ENCODE measurements around the gene GREM2. TPM values are rescaled to one million over a fixed set of nuclear protein-coding genes. Genes with fewer than 3 reads are reported as not detected.

GREM2 gene
- total RNA-seq, 1 experiment from 2014 or later: 0.02 TPM

DNA sequence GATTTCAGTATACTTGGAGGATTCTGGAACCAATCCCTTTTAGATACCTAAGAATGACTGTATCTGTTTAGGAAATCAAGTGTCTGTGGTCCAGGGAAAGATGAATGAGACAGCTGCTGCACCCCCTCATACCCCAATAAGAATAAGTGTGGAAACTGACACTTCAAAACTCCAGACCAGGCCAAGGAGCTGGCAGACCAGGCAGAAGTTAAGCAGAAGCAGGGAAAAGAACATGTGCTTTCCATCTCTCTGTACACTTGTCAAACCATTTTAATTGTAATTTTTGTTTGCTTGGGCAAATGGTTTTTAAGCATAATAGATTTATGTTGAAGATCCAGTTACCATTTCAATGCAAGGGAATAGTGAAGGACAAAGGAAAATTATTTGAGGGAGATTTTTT is 100.2 kb downstream of the GREM2 start:
- Histone ChIP-seq H3K36me3 (no peaks in the 10 kb centered on the region), H3K27me3 (no peaks in the 10 kb centered on the region), H3K27ac (no peak overlapping the region), H3K4me3 (no peak overlapping the region), H3K4me1 (no peaks in the 10 kb centered on the region), H3K9me3 (replicated peaks) (no peaks in the 10 kb centered on the region)
- DNase-seq: no peak

DNA sequence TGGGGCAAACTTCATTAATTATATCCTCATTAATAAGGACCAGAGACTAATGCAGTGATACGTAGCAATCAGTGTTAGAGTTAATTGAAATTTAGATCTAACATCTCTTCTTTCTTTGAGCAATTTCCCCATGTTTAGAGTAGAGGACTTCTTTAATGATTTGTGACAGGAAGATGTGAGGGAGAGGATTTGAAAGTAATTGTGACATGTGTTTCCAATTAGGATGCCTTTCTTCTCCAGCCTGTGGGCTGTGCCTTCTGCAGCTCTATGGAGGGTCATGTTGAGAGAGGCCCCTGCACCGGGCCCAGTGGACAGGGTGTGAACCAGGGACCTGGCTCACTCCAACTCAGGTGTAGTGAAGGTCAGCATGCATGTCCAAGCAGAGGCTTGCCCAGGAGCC is 103.0 kb downstream of the GREM2 start:
- no peak for DNase-seq
- H3K4me3 ChIP-seq: no peak overlapping the region
- H3K27ac ChIP-seq: no peak overlapping the region
- no peaks in the 10 kb centered on the region for H3K4me1 ChIP-seq
- no peaks in the 10 kb centered on the region for H3K9me3 ChIP-seq (replicated peaks)
- no peaks in the 10 kb centered on the region for H3K27me3 ChIP-seq
- H3K36me3 ChIP-seq: no peaks in the 10 kb centered on the region

DNA sequence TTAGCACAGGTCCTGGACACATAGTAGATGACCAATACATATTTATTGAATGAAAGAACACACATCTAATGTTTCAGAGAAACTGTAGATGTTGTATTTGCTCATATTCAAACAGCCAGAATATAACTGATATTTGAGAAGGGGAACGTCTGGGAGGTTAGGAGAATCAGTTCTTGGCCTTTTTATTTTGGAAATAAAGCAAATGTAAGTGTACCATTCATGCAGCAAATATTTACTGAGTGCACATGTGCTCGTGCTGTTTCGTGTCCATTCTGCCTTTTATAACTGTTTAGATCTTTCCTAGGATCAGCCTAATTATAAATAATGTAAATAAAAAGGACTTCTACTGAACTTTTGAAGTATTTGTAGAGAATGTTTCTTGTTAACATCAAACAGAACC is 103.8 kb downstream of the GREM2 start:
- H3K9me3 ChIP-seq (replicated peaks): no peaks in the 10 kb centered on the region
- H3K27me3 ChIP-seq: no peaks in the 10 kb centered on the region
- H3K27ac ChIP-seq: no peak overlapping the region
- no peak for DNase-seq
- no peaks in the 10 kb centered on the region for H3K36me3 ChIP-seq
- no peak overlapping the region for H3K4me3 ChIP-seq
- no peaks in the 10 kb centered on the region for H3K4me1 ChIP-seq

DNA sequence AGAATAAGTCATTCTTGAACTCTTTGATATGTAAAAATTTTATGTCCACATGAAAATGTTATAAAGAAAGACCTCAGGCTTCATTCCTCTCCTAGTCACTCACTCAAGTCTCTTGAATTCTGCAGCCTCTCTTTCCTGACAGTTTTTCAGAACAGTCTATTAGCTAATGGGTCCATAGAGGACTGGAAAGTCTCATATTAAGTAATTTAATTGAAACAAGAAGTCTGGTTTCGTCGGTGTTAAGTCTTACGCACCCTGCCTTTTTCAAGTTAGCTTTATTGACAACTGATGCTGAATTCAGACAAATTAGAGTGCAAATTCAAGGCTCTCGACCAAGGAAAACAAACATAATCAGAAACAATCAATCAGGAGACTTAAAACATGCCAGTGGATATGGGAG is 105.8 kb downstream of the GREM2 start:
- H3K4me3 ChIP-seq: no peak overlapping the region
- no peaks in the 10 kb centered on the region for H3K27me3 ChIP-seq
- no peaks in the 10 kb centered on the region for H3K4me1 ChIP-seq
- no peak for DNase-seq
- H3K9me3 ChIP-seq (replicated peaks): no peaks in the 10 kb centered on the region
- H3K27ac ChIP-seq: no peak overlapping the region
- H3K36me3 ChIP-seq: no peaks in the 10 kb centered on the region

DNA sequence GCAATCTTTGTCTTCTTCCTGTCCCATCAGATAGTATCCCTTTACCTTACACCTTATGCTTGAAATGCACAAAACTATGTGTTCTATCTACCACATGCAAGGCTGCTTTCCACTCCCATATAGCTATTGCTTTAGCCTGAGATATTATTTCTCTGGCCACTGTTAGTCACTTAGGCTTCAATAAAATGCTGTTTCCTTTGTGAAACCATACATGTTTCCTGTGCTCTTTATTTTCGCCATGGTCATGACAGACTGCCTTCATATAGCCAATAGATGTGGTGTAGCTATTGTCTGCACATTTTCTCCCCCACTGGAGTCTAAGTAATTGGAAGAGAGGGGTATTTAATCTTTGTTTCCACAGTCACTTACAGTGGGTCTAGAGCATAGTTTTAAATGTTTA is 108.4 kb downstream of the GREM2 start:
- DNase-seq: no peak
- Histone ChIP-seq H3K4me1 (no peaks in the 10 kb centered on the region), H3K27ac (no peak overlapping the region)

DNA sequence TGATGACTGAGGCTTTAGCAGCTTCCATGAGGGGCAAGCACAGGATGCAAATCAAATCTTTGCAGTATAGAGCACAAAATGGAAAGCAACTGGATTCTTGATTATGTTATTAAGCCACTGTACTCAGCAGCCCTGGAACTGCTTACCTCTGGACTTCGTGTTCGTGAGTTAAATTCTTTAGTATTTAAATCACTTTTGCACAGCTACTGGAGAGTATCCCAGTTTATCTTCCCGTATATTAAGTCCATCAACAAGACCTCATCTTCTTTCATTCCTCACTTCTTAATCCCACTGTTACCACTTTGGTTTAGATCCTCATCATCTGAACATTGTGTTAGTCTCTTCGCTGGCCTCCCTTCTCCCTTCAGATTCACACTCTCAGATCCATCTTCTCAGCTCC is 108.9 kb downstream of the GREM2 start:
- Histone ChIP-seq H3K4me1 (no peaks in the 10 kb centered on the region), H3K27ac (no peak overlapping the region), H3K9me3 (replicated peaks) (no peaks in the 10 kb centered on the region), H3K27me3 (no peaks in the 10 kb centered on the region), H3K4me3 (no peak overlapping the region), H3K36me3 (no peaks in the 10 kb centered on the region)
- DNase-seq: no peak

More for the DNA sequence above, 108.4 kb downstream of the GREM2 start:
- H3K9me3 ChIP-seq (replicated peaks): no peaks in the 10 kb centered on the region
- no peak overlapping the region for H3K4me3 ChIP-seq
- H3K27me3 ChIP-seq: no peaks in the 10 kb centered on the region
- H3K36me3 ChIP-seq: no peaks in the 10 kb centered on the region

DNA sequence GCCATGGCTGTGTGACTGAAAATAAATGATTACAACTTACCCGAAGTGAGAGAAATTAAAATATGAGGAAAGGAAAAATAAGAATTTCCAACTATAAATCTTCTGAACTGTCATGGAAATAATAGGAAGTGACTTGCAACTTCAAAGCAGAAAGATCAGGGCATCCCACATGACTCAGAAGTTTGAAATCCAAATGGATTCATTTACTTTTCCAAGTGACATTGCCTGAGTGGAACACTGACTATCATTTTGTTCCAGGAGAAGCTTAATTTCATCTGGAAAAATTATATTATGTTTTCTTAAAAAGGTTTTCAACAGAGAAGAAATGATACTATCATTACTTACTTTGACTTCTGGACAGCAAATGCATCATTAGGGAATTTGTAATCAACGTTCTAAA is 110.8 kb downstream of the GREM2 start:
- DNase-seq: no peak
- Histone ChIP-seq H3K4me3 (no peak overlapping the region), H3K4me1 (no peaks in the 10 kb centered on the region), H3K27me3 (no peaks in the 10 kb centered on the region), H3K27ac (no peak overlapping the region), H3K9me3 (replicated peaks) (no peaks in the 10 kb centered on the region), H3K36me3 (no peaks in the 10 kb centered on the region)

DNA sequence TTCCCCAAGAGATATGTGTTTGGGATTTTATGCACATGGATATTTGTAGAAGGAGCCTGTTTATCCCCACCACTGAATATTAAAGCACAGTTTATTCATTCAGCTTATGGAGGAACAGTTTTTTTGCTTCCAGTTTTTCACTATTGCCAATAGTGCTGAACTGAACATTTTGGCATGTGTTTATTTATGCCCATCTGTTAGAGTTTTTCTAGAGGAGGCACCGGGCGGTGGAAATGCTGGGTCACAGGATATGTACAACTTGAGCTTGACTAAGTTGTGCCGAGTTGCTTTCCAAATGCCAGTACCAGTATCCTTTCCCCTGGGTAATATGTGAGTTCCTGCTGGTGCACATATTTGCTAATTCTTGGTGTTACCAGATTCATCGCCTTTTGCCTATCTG is 111.3 kb downstream of the GREM2 start:
- Histone ChIP-seq H3K27me3 (no peaks in the 10 kb centered on the region), H3K27ac (no peak overlapping the region), H3K36me3 (no peaks in the 10 kb centered on the region), H3K9me3 (replicated peaks) (no peaks in the 10 kb centered on the region), H3K4me1 (no peaks in the 10 kb centered on the region), H3K4me3 (no peak overlapping the region)
- DNase-seq: no peak

DNA sequence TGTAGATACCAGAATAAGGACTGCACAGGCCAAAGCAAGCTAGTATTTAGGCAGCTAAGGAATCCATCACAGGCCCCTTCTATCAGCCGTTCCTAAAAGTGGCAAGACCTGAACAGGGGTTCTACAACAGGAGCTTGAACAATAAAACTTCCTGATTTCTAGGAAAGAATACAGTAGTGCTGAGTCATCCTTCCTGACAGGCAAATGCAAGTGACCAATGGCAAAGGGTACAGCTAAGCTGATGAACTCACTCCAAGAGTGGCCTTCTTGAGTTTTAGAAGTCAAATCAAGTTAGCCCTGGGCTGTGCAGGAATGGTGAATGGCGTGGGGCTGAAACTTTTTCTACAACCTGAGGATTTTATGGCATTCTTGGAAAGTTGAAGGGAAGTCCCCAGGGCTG is 112.9 kb downstream of the GREM2 start:
- no peak for DNase-seq
- no peaks in the 10 kb centered on the region for H3K4me1 ChIP-seq
- no peaks in the 10 kb centered on the region for H3K27me3 ChIP-seq
- H3K9me3 ChIP-seq (replicated peaks): no peaks in the 10 kb centered on the region
- no peak overlapping the region for H3K27ac ChIP-seq
- H3K36me3 ChIP-seq: no peaks in the 10 kb centered on the region
- H3K4me3 ChIP-seq: no peak overlapping the region

DNA sequence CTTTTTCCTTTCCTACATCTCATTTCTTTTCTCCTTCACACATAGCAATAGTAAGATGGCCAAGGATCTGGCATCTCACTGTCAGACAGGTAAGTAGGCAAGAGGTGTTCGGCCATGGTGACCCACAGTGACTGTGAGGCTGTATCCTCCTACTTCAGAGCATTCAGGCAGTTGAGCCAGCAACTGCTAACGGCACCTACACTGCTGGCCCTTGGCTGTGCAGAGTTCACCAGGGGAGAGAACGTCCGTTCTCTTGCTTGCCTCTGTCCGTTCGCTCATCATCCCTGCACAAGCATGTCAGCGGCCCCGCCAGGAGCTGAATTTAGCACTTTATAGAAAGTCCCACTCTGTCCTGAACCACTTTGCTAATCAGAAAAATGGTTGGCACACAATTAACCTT is 113.6 kb downstream of the GREM2 start:
- Histone ChIP-seq H3K36me3 (no peaks in the 10 kb centered on the region), H3K27me3 (no peaks in the 10 kb centered on the region), H3K9me3 (replicated peaks) (no peaks in the 10 kb centered on the region), H3K4me3 (no peak overlapping the region), H3K27ac (no peak overlapping the region), H3K4me1 (no peaks in the 10 kb centered on the region)
- no peak for DNase-seq

DNA sequence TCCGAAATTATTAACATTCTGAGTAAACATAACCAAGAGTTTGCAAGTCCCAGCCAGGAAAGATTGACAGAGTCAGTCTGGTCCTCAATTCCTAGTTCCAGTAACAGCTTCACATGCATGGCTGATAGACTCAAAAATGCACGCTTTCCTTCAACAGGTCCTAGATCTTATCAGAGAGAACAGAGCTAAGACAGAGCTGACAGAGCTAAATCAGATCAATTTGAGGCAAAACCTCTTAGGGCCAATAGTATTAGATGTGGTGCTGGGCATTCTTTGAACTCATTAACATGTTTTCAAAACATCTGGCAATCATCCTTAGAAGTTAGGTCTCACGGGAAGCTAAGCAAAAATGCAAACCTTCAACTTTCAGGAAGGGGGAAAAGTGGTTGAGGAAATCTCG is 114.0 kb downstream of the GREM2 start:
- H3K9me3 ChIP-seq (replicated peaks): no peaks in the 10 kb centered on the region
- no peaks in the 10 kb centered on the region for H3K4me1 ChIP-seq

DNA sequence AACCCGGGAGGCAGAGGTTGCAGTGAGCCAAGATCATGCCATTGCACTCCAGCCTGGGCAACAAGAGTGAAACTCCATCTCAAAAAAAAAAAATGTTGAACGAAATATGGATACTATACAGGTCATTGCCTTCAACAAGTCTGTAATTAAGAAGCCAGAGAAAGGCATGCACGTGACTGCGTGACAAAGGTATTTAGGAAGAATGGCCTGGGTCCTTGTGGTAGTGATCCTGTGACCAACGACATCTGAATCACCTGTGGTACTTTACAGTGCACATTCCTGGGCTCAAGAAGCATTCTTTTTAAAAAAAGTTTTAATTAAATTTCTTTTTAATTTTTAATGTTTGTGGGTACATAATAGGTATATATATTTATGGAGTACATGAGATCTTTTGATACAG is 115.0 kb downstream of the GREM2 start:
- Histone ChIP-seq H3K9me3 (replicated peaks) (no peaks in the 10 kb centered on the region), H3K4me3 (no peak overlapping the region), H3K36me3 (no peaks in the 10 kb centered on the region), H3K27me3 (no peaks in the 10 kb centered on the region), H3K27ac (no peak overlapping the region), H3K4me1 (no peaks in the 10 kb centered on the region)
- DNase-seq: no peak

More for the DNA sequence above, 114.0 kb downstream of the GREM2 start:
- Histone ChIP-seq H3K27ac (no peak overlapping the region), H3K36me3 (no peaks in the 10 kb centered on the region), H3K27me3 (no peaks in the 10 kb centered on the region), H3K4me3 (no peak overlapping the region)
- no peak for DNase-seq

DNA sequence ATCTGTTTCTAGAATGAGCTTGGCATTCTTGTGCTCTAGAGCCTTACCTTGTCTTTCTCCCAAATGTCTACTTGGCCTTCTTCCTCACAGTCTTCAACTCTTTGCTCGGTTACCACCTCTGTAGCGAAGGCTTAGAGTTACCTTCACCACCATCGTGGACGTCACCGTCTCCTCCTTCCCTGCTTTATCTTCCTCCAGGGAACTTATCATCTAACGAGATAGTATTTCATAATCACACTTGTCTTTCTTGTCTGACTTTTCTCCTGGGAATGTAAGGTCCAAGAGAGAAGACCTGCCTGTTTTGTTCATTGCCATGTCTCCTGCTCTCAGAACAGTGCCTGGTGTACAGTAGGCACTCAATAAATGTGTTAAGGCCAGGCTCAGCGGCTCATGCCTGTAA is 115.6 kb downstream of the GREM2 start:
- no peaks in the 10 kb centered on the region for H3K4me1 ChIP-seq
- H3K36me3 ChIP-seq: no peaks in the 10 kb centered on the region
- no peak overlapping the region for H3K27ac ChIP-seq
- no peaks in the 10 kb centered on the region for H3K9me3 ChIP-seq (replicated peaks)
- no peaks in the 10 kb centered on the region for H3K27me3 ChIP-seq
- no peak overlapping the region for H3K4me3 ChIP-seq
- no peak for DNase-seq

DNA sequence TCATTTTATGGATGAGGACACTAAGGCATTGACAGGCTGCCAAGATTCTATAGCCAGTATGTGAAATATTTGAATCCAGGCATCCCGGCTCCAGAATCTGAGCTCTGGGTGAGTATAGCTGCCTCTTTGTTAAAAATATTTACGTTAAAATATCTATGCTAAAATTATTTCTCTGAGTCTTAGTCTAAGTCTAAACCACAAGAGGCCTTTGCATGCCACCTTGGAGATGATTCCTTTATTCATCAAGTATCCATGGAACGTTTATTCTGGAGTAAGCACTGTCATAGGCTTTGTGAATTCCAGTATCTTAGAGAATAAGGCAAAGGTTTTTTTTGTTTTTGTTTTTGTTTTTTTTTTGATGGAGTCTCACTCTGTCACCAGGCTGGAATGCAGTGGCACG is 116.4 kb downstream of the GREM2 start:
- no peaks in the 10 kb centered on the region for H3K4me1 ChIP-seq
- H3K4me3 ChIP-seq: no peak overlapping the region
- no peak overlapping the region for H3K27ac ChIP-seq
- no peaks in the 10 kb centered on the region for H3K9me3 ChIP-seq (replicated peaks)
- H3K36me3 ChIP-seq: no peaks in the 10 kb centered on the region
- DNase-seq: no peak
- no peaks in the 10 kb centered on the region for H3K27me3 ChIP-seq

DNA sequence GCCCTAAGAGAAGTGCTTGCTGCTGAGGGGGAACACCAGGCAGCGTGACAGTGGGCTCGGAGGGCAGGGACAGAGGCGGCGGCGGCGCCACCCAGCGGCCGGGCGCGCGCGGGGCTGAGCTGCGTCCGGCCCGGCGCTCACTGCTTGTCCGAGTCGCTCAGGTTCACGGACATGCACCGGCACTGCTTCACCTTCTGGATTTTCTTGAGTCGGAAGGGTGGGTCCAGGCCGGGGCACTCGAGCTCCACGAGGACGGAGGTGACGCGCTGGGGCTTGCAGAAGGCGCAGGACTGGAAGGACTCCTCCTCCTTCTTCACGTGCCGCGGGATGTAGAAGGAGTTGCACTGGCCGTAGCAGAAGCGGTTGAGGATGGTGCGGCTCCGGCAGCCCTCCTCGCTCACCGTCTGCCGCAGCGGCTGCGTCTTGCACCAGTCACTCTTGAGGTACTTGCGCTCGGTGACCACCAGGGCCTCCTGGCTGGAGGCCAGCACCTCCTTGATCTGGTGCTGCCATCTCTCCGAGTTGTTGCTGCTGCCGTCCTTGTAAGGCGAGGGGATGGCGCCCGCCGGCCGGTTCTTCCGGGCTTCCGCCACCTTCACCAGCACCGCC is 119.0 kb downstream of the GREM2 start:
- H3K27me3 ChIP-seq: no peaks in the 10 kb centered on the region
- H3K4me1 ChIP-seq: no peaks in the 10 kb centered on the region
- H3K9me3 ChIP-seq (replicated peaks): no peaks in the 10 kb centered on the region
- H3K36me3 ChIP-seq: no peaks in the 10 kb centered on the region
- DNase-seq: no peak
- no peak overlapping the region for H3K27ac ChIP-seq
- H3K4me3 ChIP-seq: no peak overlapping the region

DNA sequence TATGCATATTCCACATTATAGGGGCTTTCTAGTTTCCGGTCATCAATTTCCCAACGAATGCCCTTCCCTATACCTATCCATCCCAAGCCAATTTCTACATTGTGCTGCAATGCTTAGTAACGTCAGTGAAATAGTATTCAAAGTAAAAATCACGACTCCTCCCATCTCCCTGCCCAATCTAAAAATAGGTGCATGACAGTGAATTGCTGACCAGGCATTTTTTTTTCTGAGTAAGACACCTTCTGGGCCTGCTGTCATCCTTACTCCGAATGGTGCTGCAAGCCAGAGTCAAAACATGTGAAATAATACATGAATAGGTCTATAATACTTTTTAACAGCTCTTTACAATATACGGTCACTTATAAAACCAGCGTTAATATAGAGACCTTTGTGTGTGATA is 120.2 kb downstream of the GREM2 start:
- no peaks in the 10 kb centered on the region for H3K36me3 ChIP-seq
- H3K4me1 ChIP-seq: no peaks in the 10 kb centered on the region
- H3K4me3 ChIP-seq: no peak overlapping the region
- no peak for DNase-seq
- H3K27ac ChIP-seq: no peak overlapping the region
- H3K27me3 ChIP-seq: no peaks in the 10 kb centered on the region
- no peaks in the 10 kb centered on the region for H3K9me3 ChIP-seq (replicated peaks)

All from SJCRH30 (cell line).